NCI-H2196 (cell line): Measurements from ENCODE around the gene NEMP2.
"Not testable (repeated sequence)": the region's sequence is repeated elsewhere in the genome, so short reads cannot be mapped to it uniquely, and the experiment has no call there.

Source experiments
- DNase-seq: peaks from one replicate; lab custom pipeline; 2025; ENCODE audit not compliant: unreplicated experiment; lab: John Stamatoyannopoulos, UW

Gene NEMP2

GRCh38 chr2:190527214-190527613, 7.3 kb downstream of the NEMP2 start:
- no peak for DNase-seq

- no peak for DNase-seq
These were observed 8.3 kb downstream of the NEMP2 start for GRCh38 chr2:190526105-190526750.

GRCh38 chr2:190524928-190525327, 9.6 kb downstream of the NEMP2 start:
- no peak for DNase-seq

- no peak for DNase-seq
These were observed 14.4 kb downstream of the NEMP2 start for GRCh38 chr2:190519975-190520767.

- DNase-seq, result no peak
These were observed 17.1 kb downstream of the NEMP2 start for GRCh38 chr2:190517468-190517867.

GRCh38 chr2:190515687-190516086, 18.8 kb downstream of the NEMP2 start:
- DNase-seq, result no peak

- DNase-seq, result no peak
These were observed 19.8 kb downstream of the NEMP2 start for GRCh38 chr2:190514676-190515075.

- DNase-seq, result no peak
These were observed 20.6 kb downstream of the NEMP2 start for GRCh38 chr2:190513877-190514276.

- no peak for DNase-seq
These were observed 21.9 kb downstream of the NEMP2 start for GRCh38 chr2:190512539-190513095.

- DNase-seq, result peak; percentile 28
These were observed 23.4 kb downstream of the NEMP2 start for GRCh38 chr2:190511104-190511503.

GRCh38 chr2:190509895-190510294, 24.6 kb downstream of the NEMP2 start:
- not testable (repeated sequence) for DNase-seq

- DNase-seq, result peak; percentile 51
These were observed 27.4 kb downstream of the NEMP2 start for GRCh38 chr2:190507135-190507534.

GRCh38 chr2:190506666-190507065, 27.9 kb downstream of the NEMP2 start:
- DNase-seq, result peak; percentile 28

GRCh38 chr2:190505696-190506095, 28.8 kb downstream of the NEMP2 start:
- DNase-seq, result no peak

- DNase-seq, result no peak
These were observed 29.6 kb downstream of the NEMP2 start for GRCh38 chr2:190504912-190505311.

GRCh38 chr2:190503088-190503487, 31.4 kb downstream of the NEMP2 start:
- no peak for DNase-seq

- DNase-seq, result no peak
These were observed 32.7 kb downstream of the NEMP2 start for GRCh38 chr2:190501702-190502407.

- DNase-seq, result no peak
These were observed 33.3 kb downstream of the NEMP2 start for GRCh38 chr2:190501231-190501630.

GRCh38 chr2:190500054-190500502, 34.4 kb downstream of the NEMP2 start:
- no peak for DNase-seq

GRCh38 chr2:190499273-190499672, 35.2 kb downstream of the NEMP2 start:
- DNase-seq, result no peak

- no peak for DNase-seq
These were observed 37.1 kb downstream of the NEMP2 start for GRCh38 chr2:190497428-190497827.
